ENCODE measurements around the gene SNF8. TPM values are rescaled to one million over a fixed set of nuclear protein-coding genes. Genes with fewer than 3 reads are reported as not detected.
A peak's percentile ranks its signal among the peaks of the same experiment; 100 is the strongest.

The SNF8 gene
- total RNA-seq, 1 donor from 2014 or later: 140 TPM

DNA sequence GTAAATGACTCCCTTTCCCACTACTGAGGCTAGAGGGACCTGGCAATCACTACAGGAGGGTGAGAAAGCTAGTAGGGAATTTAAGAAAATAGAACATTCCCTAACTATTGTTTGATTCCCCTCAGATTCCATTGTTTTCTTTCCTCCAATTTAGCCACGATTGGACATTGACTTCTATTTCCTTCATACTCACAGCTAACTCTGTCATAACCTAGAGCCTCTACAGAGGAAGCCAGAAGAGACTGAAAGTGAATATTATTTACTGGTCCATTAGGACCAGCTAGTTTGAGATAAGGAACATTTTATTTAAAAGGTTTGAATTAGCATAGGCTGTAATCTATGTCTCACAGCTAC is 14.9 kb downstream of the SNF8 start:
- DNase-seq (ENCODE audit: low read depth, low spot score): no peak

DNA sequence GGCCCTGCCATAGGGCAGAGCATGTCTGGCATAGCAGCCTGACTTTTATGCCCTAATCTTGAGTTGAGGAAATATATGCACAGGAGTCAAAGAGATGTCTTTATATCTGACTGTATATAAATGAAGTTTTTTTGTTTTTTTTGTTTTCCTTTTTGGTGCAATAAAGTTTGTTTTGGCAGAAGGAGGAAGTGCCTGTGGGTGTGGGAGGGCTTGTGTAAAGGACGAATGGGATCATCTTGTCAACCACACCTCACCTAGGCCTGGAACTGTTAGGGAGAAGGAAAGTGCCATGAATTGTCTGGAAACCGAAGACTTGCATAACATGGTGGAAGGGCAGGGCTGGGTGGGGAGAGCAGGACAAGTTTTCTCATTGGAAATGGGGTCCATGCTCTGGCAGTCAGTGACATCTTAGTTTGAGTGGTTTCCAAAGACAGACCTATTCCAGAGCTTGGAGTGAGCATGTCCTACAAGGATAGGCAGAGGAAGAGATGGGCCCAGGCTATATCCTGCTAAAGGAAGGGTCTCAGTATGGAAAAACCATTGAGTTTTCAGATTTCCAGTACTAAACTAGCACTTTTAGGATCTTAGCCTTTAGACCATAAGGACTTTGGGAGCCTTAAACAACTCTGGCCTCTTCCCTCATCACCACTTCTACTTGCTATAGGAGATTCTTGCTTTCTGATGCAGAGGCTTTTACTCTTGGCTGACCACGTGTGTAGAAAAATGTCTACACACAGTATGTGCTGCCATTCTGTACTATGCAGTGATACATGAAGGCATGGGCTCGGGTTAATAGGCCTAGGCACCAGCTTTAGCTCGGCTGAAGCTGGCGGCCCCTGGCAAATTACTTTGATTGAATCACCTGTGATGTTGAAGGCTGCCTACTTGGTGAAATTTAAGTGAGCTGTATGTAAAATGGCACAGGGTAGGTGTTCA is 15.5 kb downstream of the SNF8 start:
- DNase-seq (ENCODE audit: low read depth, low spot score): no peak

DNA sequence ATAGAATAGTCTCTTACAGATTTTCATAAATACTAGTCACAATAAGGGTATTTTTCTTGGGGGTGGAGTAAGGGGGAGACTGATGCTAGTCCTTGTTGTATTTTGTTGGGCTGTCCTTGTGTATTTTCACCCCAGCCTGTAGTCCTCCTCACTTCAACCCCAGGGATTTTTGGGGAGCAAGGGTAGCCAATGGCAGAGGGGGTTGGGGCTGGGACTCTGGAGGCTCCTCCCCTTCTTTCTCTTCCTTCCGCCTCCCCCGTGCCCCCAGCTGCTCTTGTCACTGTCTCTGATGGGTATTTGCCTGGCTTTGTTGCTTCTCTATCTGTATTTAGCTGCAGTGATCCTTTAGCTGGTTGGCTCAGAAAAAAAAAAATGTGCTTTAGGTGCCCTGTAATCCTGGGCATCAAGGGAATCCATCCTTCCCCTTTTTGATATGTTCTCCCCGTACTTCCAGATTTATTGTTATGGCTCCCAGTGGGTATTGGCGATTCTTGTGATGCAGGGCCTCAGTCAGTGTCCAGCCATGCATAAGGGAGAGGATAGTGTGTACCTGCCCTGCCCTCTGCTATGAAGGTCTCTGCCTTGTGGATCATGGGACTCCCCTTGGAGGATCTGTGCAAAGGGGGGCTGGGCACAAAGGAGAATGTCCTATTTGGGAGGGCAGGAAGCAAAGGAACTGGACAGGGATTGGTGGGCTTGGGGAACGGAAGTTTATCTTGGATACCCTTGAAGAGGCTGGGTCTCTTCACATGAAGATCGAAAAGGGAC is 16.5 kb downstream of the SNF8 start:
- DNase-seq (ENCODE audit: low read depth, low spot score): no peak

DNA sequence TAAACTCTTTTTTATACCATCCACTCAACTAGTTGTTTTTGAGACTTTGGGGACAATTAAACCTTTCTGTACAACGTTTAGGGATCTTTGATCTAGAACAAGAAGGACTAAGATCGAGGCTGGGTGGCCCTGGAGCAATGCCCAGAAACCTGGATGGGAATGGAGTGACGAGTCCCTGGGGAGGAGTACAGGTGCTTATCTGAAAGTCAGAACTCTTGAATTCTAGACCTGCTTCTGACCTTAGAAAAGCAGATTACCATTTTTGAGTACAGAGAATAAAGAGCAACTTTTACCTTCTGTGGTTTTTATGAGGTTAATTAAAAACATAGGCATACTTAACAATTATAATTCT is 18.7 kb downstream of the SNF8 start:
- DNase-seq (ENCODE audit: low read depth, low spot score): no peak

DNA sequence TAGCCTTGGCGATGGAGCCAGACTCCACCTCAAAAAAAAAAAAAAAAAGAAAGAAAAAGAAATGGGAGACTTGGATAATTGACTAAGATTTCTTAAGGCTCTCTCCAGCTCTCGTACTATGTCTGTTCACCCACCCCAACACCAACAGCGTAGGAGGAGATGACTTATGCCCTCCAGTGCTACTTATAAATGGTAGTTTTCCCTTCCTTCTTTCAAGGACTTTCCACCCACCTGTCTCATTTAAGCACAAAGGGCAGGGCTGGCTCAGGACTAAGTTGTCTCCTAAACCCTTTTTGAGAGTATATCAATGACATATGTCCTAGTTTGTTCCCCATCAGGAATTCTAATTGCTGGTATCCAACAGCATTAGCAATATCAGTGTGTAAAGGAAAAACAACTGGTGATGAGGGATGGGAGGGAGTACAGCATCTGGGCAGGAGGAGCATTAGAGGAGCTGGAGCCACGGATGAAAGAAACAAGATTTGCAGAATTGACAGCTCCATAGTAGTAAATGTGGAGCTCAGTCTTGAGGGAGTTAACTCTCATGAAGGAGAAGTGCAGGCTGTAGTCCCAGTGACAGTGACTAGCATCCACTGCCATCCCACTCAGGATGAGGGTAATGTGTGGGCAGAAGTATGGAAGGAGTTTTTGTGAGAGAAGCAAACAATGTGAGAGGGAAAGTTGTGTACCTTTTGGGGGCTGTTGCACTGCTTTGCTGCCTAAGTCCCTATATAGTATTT is 19.2 kb downstream of the SNF8 start:
- DNase-seq (ENCODE audit: low read depth, low spot score): no peak

DNA sequence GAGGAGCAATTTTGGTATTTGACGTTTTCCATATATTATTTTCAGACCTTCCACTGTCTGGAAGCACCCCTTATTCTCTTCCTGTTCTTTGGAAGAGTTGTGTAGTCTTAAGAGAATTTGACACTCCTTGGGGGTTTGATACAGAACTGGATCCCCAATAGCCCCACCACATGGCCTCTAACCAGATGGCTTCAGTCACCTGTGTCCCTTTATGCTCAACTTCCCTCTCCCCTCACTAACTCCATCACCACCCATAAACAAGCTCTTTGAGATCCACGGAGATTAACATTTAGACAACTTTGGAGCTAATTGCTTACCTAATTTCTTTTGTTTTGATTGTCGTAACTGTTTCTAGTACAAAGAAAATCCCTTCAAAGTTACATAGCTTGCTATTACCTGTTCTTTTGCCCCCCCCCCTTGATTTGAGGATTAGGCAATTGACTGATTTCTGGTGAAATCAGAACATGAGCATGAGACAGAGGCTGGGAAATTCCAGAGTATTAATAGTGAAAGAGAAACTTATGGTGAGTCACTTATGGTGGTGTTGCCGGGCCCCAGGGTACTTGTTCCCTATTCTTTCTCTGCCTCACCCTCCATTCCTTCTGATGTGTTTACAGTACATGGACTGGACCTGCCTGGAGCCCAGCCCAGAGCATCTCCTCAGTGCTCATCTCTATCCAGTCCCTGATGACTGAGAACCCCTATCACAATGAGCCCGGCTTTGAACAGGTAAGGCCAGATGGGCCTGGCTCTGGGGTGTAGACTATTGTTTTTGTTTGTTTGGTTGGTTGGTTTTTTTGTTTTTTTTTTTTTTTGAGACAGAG is 29.0 kb downstream of the SNF8 start:
- DNase-seq (ENCODE audit: low read depth, low spot score): peak; percentile 33

DNA sequence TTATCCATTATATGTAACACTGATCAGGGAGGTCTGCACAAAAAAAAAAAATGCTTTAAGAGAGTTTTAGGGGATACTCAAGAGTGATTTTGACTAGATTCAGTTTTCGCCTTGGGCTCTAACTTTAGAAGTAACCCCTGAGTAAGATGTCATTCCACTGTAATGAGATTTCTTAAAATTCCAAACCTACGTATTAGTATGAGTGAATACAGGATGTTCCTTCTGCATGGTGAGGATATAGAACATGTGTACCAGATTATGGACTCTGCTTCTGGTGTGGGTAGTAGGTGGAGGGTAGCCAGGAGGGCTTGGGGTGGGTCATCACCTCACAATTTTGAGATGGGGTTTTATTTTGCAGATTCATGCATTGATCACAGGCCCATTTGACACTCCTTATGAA is 32.2 kb downstream of the SNF8 start:
- no peak for DNase-seq (ENCODE audit: low read depth, low spot score)

DNA sequence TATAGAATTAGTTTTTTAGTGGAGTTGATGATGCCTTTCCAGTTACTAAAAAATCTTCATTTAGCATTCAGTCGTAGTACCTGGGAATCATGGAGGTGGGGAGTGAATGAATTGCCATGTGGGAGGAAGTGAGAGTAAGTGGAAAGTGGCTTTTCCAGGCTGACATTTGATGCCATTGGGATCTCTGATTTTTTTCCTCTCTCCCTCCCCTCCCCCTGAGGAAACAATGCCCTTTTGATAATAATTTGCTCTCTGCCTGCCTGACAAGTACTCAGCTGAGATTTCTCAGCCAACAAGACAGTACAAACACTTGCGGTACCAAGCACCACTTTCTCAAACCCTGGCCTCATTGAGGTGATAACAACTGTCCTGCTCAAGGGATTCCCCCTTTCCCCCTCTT is 34.3 kb downstream of the SNF8 start:
- DNase-seq (ENCODE audit: low read depth, low spot score): no peak

DNA sequence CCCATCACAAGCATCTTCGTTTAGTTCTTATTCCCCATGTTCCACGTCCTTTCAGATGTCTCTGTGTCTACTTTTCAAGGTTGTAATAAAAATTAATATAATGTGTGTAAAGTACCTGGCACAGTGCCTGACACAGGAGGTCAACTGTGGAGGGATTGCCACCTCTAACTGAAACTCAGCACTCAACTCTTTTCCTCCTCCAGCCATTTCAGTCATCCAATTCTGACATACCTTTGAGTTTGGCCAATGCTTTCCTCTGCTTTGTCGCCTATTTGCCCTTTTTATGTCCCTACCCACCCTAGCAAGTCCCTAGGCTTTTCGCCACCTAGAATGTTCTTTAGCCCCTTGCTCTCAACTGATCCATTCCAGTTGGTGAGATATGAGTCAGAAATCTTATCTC is 34.9 kb downstream of the SNF8 start:
- no peak for DNase-seq (ENCODE audit: low read depth, low spot score)

DNA sequence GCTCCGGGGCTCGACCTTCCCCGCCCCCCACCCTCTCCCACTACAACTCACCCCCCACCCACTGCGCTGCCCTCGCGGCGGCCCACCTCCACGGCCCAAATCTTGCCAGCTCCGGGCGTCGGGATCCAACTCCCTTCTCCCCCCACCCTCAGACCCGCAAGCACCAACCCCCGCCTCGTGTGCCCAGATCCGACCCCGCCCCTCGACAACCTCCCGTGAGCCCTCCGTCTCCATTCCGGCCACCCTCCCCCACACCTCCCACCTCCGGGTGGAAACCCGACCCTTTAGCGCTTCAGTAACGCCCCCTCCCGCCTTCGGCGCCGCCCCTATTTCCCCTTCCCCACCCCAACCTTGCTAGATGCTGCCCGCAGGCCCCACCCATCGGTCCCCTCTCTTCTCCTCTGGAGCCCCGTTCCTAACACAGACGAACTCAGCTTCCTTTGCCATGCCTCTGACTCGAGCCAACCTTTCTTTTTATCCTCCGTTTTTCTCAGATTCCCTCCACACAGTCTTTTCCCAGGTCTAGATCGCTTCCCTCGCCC is 35.7 kb downstream of the SNF8 start:
- DNase-seq (ENCODE audit: low read depth, low spot score): peak; percentile 54

DNA sequence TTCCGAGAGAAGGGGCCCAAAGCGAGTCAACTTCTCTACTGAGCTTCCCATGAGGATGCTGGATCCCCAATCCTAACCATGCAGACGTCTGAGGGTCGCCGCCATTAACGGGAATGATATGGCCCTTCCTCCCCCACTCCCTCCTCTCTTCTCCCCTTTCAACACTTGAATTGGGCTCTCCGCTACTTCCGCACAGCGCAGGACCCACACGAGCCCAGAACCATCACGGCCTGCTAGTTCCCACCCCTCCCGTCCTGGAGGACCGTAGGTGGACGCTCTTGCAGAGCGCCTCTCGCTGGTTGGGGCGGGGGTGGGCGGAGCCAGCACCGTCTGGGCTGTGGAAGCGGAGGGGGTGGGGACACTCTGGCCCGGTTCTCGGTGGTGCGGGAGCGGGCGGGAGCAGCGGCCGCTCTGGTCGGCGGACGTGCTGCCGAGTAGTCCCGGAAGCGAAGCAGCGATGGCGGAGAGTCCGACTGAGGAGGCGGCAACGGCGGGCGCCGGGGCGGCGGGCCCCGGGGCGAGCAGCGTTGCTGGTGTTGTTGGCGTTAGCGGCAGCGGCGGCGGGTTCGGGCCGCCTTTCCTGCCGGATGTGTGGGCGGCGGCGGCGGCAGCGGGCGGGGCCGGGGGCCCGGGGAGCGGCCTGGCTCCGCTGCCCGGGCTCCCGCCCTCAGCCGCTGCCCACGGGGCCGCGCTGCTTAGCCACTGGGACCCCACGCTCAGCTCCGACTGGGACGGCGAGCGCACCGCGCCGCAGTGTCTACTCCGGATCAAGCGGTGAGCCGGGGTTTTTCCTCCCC is 36.4 kb downstream of the SNF8 start, which contains the start of gene UBE2Z:
Gene UBE2Z, plus strand, starts transcription at position 361 of the 797 bp plus-strand sequence. Its CDS starts 97 bp downstream, at position 458.
- peak; percentile 85 for DNase-seq (ENCODE audit: low read depth, low spot score)

DNA sequence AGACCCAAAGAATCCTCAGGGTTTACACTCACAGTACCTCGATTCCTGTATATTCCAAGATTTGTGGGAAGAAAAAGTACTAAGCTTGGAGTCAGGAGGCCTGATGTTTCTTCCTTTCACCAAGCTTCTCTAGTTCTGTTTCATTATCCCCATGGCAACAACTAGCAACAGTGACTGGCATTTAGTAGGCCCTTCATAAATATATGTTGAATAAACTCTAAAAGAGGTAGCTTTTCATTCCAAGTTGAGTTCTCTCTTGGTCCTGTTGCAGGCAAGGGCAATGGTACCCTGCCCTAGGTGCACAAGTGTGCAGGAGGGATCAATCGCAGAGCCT is 37.0 kb downstream of the SNF8 start:
- peak; percentile 41 for DNase-seq (ENCODE audit: low read depth, low spot score)

DNA sequence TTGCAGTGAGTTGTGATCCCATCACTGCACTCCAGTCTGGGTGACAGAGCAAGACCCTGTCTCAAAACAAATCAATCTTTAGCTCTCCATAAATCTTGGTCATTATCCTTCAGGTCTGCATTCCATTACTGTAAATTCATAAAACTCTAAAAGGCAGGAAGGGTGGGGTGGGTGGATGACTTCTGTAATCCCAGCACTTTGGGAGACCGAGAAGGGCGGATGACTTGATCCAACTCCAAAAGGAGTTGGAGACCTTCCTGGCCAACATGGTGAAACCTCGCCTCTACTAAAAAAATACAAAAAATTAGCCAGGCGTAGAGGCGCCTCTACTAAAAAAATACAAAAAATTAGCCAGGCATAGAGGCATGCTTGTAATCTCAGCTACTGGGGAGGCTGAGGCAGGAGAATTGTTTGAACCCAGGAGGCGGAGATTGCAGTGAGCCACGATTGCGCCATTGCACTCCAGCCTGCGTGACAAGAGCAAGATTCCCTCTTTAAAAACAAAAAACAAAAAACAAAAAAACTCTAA is 38.6 kb downstream of the SNF8 start:
- DNase-seq (ENCODE audit: low read depth, low spot score): no peak

DNA sequence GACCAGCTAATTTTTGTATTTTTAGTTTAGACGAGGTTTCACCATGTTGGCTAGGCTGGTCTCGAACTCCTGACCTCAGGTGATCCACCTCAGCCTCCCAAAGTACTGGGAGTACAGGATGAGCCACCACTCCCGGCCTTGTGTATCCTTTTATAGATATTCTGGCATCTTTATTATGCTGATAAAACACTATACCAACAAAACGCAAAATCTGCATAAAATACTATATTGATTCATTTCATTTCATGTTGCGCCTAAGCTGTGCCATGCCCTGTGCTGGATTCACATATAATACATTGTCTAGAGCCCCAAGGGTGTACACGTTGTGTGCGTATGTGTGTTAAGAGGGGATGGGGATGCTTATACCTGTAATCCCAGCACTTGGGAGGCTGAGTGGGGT is 40.2 kb downstream of the SNF8 start:
- DNase-seq (ENCODE audit: low read depth, low spot score): no peak

DNA sequence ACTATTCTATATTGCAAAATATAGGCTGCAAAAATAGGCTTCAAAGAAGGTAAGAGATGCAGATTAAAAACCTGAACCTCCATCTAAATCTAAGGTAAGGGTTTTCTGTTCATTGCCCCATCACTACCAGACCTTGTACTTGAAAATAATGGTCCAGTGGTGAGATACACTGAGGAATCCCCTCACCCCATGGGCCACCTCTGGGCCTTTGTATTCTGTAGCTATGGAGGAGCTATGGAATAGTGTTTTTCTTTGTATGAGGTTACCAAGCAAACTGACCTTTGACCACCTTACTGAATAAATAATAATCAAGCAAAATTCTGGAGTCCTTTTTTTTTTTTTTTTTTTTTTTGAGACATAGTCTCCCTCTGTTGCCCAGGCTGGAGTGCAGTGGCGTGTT is 41.2 kb downstream of the SNF8 start:
- no peak for DNase-seq (ENCODE audit: low read depth, low spot score)

DNA sequence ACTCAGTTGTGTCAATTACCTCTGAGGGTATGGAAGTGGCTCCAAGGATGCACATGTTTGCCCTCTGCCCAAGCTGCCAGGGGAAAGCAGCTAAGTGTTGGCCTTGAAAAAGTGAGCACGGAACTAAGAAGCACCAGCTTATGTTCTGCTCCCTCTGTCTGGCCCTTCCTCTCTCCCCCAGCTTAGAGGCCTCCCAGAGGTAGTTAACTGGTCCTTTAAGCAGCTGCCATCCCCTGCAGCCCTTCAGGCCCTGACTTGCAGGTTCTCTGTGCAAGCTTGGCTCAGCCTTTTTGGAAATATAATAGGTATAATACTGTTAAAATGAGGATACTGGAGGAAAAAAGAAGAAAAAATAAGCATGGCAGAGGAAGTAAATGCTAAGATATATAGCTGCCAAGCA is 43.4 kb downstream of the SNF8 start:
- no peak for DNase-seq (ENCODE audit: low read depth, low spot score)

DNA sequence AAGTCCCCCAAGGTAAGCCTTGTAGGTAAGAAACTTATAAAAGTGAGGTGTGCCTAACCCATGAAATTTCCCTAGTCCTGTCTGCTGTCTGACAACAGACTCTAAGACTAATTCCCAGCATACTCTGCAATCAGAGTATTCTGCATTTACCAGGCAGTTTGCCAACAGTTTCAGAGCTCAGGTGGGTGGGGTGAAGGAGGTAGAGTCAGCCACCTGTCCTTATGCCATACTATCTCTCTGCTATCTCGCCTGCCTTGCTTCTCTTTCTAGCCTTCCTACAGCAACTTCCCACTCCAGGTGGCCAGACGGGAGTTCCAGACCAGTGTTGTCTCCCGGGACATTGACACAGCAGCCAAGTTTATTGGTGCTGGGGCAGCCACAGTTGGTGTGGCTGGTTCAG is 49.8 kb downstream of the SNF8 start:
- DNase-seq (ENCODE audit: low read depth, low spot score): no peak

DNA sequence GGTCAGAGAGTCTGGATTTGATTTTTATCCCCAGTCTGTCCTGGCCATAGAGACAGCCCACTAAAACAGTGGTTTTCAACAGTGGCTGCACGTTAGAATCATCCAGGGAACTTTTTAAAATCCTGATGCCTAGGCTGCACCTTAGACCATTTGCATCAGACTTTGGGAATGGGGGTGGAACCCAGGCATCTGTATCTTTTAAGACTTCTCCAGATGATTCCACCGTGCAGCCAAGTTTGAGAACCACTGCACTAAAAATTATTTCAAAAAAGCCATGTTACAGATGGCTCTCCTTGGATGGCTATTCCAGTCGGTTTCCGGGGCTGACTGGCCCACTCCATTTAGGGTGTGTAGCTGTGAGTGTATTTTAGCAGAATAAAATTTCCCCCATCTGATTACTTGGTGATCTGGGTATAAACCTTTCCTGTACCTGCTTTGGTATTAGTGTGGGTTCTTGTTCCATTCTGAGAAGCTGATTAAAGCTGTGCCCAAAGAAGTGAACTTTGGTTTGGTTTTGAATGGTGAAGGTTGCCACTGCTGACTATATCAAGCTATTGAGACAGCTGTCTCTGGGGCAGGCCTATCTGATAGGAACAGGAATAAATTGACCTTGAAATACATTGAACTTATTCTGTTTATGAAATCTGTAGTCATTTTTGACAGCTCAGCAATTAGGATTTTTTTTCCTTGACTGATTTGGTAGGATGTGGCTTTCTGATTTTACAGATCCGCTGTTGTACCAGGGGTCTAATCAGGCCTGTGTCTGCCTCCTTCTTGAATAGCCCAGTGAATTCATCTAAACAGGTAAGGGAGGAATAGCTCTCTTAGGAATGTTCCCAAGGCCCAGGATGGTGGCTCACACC is 50.8 kb downstream of the SNF8 start:
- no peak for DNase-seq (ENCODE audit: low read depth, low spot score)

Measured in pulmonary artery endothelial cell (primary cell).